Measurements from ENCODE around the gene GMCL1. TPM values are rescaled to one million over a fixed set of nuclear protein-coding genes. Genes with fewer than 3 reads are reported as not detected.
A peak's percentile ranks its signal among the peaks of the same experiment; 100 is the strongest.

The GMCL1 gene
- total and polyA plus RNA-seq, 2 of the 13 experiments (the other 11 are each of a cell fraction or from before 2014, with no cell fraction given), result 18.7 to 24.0 TPM

GRCh38 chr2:69914164-69914949 lies 84.9 kb downstream of the GMCL1 start (continued):
- TF ChIP-seq ZBTB10 (CRISPR knock-in tag; IDR thresholded peaks at IDR 0.05; ENCODE audit: borderline replicate concordance), result peak; percentile 80; the same call in 1 of the 2 replicates
- peak; percentile 95 for TF ChIP-seq HIVEP1 (CRISPR knock-in tag; IDR thresholded peaks at IDR 0.05)
- peak; percentile 78 for TF ChIP-seq AHDC1 (CRISPR knock-in tag; IDR thresholded peaks at IDR 0.05; ENCODE audit: borderline replicate concordance)
- no peak for TF ChIP-seq HOXA7 (CRISPR knock-in tag; IDR thresholded peaks at IDR 0.05)
- no peak for TF ChIP-seq MAFF (IDR thresholded peaks at IDR 0.05; ENCODE audit: low read depth, low read length)
- TF ChIP-seq BCL6 (CRISPR knock-in tag; IDR thresholded peaks at IDR 0.05), result peak; percentile 76
- TF ChIP-seq ARID5B (CRISPR knock-in tag; IDR thresholded peaks at IDR 0.05), result peak; percentile 76
- TF ChIP-seq GMEB1 (CRISPR knock-in tag; IDR thresholded peaks at IDR 0.05; ENCODE audit: borderline replicate concordance), result peak; percentile 60; the same call in 1 of the 2 replicates
- TF ChIP-seq HNF1B (CRISPR knock-in tag; IDR thresholded peaks at IDR 0.05), result peak; percentile 91
- TF ChIP-seq ZNF839 (CRISPR knock-in tag; IDR thresholded peaks at IDR 0.05; ENCODE audit: borderline replicate concordance), result peak; percentile 95; the same call in 1 of the 2 replicates
